GM18508 (cell line): ENCODE data around the gene BICC1.

ENCODE experiments used
- ATAC-seq: cut with Tn5 transposase; IDR thresholded peaks from one replicate; pipeline ENCODE4 v1.9.1; 2021; ENCODE audit warnings: moderate number of reproducible peaks; ENCODE audit not compliant: insufficient read depth, unreplicated experiment

The BICC1 gene

DNA sequence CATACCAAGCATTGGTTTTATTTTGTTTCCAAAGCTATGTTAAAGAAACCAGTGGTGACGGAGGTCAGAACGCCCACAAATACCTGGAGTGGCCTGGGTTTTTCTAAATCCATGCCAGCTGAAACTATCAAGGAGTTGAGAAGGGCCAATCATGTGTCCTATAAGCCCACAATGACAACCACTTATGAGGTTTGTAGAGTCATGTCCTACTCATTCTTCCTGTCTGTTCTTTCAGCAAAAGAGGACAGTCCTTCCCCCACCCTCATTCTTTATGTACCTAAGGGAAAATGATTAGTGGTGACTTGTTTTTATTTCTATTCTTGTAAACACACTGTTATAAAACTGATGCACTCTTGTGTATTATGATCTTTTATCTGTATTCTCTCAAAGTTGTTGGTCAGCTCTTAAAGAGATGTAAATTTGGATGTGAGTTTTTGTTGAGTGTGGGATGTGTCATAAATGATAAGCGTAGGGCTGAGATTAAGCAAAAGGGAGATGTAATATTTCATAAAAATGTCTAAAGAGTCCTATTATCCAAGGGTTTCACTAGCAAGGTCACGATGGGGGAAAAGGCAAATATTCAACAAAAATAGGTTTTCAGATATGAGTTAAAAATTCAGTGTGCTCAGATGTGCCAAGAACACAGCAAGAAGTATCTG is 294.4 kb downstream of the BICC1 start:
- no peak for ATAC-seq

GRCh38 chr10:58807629-58808022 is 295.0 kb downstream of the BICC1 start:
- ATAC-seq = no peak

DNA sequence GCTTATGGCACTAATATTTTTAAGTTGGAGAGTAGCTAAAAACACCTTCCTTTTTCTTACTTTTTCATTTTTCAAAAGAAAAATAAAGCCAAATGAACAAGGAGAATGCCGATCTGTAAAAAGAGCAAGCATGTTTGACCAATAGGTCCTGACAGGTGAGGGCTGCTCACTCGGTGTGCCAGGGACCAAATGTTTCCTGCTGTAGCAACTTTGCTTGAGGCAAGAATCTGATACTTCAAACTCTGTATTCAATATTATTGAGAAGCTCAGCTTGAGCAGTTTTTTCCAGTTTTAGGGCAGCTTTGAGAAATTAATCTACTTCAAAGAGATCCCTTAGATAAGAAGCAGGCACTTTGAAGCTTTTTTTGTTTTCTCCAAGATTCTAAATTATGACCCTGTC is 298.1 kb downstream of the BICC1 start:
- no peak for ATAC-seq

GRCh38 chr10:58813573-58813972 is 300.9 kb downstream of the BICC1 start:
- ATAC-seq = no peak

- no peak for ATAC-seq
Observed at GRCh38 chr10:58817201-58817846, 304.7 kb downstream of the BICC1 start.

DNA sequence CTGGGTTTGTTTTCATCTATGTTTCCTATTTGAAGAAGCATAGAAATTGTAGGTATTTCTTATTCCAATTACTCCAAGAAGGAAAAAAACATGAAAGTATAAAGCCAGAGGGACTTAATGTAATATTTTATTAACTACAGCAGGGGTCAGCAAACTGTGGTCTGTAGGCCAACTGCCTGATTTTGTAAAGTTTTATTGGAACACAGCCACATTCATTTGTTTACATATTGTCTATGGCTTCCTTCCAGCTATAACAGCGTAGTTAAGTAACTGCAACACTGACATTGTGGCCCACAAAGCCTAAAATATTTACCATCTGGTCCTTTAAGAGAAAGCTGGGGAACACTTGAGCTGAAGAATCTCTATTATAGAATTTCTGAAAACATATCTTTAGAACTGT is 306.2 kb downstream of the BICC1 start:
- ATAC-seq = no peak

- ATAC-seq = no peak
Observed at GRCh38 chr10:58820386-58820785, 307.7 kb downstream of the BICC1 start.

- ATAC-seq = no peak
Observed at GRCh38 chr10:58820861-58821751, 308.4 kb downstream of the BICC1 start.

DNA sequence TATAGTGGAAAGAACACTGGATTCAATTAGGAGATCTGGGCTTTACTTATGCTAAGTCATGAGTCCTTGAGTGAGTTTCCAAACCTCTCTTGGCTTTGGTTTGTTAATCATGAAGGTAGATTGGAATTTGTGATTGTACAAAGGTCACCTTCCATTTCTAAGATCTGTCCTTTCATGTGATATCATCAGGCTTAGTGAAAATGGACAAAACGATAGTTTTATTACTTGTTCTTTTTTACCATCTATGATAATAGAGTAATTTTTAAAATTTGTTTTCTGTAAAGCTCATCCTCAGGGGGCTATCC is 309.0 kb downstream of the BICC1 start:
- no peak for ATAC-seq

- no peak for ATAC-seq
Observed at GRCh38 chr10:58823983-58824382, 311.3 kb downstream of the BICC1 start.

DNA sequence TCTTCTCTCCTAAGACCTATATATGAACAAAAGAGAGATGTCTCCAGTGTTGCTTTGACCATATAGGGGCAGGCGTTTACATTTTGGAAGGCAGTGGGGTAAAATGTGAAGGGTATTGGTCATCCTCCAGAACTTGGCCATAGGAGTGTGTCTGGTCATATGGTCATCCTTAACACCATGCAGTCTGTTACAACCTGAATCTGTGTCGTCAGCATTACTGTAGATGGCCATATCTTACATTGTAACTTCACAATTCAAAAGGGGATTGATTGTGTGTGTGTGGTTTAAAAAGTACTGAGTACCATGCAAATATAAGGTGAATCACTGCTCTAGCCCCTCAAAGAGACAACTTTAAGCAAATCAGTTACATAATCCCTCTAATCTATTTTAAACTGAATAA is 311.7 kb downstream of the BICC1 start:
- ATAC-seq = no peak

DNA sequence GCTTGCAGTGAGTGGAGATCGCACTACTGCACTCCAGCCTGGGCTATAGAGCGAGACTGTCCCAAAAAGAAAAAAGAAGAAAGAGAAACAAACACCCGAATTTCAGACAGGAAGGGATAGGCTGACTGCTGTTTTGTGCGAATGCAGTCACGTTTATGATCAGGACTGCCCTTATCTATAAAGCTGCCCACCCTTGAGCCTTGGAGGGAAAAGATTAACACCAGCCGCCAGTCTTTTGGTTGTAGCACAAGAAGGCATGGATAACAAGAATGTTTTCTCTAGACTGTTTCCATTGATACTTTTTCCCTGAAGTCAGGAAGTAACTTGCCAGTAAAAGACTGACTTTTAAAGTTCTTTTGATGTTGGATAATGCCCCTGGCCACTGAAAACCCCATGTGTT is 314.0 kb downstream of the BICC1 start:
- ATAC-seq = no peak

- no peak for ATAC-seq
Observed at GRCh38 chr10:58827381-58827780, 314.7 kb downstream of the BICC1 start.

GRCh38 chr10:58829839-58830238 is 317.2 kb downstream of the BICC1 start:
- no peak for ATAC-seq

DNA sequence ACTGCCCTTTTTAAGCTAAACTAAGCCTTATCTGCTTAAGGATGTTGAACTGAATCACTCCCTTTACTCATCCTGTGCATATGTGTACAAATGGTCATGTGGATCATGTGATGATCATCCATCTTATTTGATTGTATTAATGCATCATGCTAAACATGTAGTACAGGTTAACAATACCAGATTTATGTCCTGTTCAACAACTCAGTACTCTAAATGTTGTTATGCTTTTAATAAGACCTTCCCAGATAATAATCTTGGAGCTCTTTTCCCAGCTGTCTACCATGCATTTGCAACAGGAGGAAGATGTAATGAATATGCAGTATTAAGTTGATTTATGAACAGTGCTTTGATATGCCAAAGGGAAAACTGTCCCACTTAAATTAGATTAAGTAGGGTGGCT is 318.0 kb downstream of the BICC1 start:
- no peak for ATAC-seq

- ATAC-seq = no peak
Observed at GRCh38 chr10:58833771-58834561, 321.3 kb downstream of the BICC1 start.

GRCh38 chr10:58836176-58836700 is 323.6 kb downstream of the BICC1 start:
- no peak for ATAC-seq

DNA sequence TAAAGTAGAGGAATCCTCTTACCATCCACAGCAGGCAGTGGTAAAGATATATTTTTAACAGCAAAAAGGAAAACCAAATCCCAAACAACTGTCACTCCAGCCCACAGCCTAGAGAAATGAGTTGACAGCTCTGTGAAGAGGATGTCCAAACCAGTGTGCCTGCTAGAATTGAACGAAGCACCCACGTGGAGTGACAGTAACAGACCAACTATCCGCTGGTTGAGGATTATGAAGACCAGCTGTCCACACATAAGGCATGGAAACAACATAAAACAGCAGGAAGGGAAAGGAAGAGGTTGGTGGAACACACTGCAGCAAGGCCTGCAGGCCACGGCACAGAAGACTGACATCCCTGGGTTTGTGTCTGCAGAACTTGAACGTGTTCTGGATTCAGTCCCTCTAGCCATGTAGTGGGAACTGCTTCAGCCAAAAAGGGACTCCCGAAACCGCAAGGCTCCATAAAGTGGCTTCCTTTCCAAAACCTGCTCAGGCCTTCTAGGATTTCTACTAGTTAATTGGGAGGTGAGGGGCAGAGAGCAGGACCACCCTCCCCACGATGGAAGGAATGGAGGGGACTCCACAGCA is 324.4 kb downstream of the BICC1 start:
- no peak for ATAC-seq

- ATAC-seq = no peak
Observed at GRCh38 chr10:58837826-58838225, 325.2 kb downstream of the BICC1 start.

GRCh38 chr10:58838561-58839208 is 326.0 kb downstream of the BICC1 start:
- no peak for ATAC-seq
